ENCODE measurements around the gene YIPF3.

The YIPF3 gene

DNA sequence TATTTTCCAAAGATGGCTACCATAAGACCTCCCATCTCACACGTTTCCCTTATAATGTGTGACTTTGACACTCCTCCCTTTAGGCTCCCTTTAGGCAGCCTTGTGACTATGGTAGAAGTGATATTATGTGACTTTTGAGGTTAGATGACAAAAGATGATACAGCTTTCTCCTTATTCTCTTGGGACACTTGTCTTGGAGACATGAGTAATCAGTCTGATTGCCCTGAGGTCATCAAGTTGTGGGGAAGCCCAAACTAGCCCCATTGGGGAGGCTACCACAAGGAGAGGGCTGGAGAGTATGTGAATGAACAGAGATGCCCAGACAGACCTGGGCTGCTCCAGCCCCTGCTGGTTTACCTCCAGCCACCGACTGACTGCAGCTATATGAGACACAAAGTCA lies 50.8 kb downstream of the YIPF3 start:
- H3K4me1 Mint-ChIP-seq = peaks cover 21% of the 10 kb centered on the region
- H3K27me3 Mint-ChIP-seq (ENCODE audit: low read depth, poor library complexity) = peaks cover 27% of the 10 kb centered on the region
- no peak overlapping the region for H3K4me3 Mint-ChIP-seq
- DNase-seq = no peak
- no peaks in the 10 kb centered on the region for H3K36me3 Mint-ChIP-seq (ENCODE audit: low read depth)
- H3K27ac Mint-ChIP-seq = no peak overlapping the region
- no peaks in the 10 kb centered on the region for H3K9me3 Mint-ChIP-seq
- TF ChIP-seq, protein P1, sequence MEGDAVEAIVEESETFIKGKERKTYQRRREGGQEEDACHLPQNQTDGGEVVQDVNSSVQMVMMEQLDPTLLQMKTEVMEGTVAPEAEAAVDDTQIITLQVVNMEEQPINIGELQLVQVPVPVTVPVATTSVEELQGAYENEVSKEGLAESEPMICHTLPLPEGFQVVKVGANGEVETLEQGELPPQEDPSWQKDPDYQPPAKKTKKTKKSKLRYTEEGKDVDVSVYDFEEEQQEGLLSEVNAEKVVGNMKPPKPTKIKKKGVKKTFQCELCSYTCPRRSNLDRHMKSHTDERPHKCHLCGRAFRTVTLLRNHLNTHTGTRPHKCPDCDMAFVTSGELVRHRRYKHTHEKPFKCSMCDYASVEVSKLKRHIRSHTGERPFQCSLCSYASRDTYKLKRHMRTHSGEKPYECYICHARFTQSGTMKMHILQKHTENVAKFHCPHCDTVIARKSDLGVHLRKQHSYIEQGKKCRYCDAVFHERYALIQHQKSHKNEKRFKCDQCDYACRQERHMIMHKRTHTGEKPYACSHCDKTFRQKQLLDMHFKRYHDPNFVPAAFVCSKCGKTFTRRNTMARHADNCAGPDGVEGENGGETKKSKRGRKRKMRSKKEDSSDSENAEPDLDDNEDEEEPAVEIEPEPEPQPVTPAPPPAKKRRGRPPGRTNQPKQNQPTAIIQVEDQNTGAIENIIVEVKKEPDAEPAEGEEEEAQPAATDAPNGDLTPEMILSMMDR (IDR thresholded peaks at IDR 0.05) = no peak

DNA sequence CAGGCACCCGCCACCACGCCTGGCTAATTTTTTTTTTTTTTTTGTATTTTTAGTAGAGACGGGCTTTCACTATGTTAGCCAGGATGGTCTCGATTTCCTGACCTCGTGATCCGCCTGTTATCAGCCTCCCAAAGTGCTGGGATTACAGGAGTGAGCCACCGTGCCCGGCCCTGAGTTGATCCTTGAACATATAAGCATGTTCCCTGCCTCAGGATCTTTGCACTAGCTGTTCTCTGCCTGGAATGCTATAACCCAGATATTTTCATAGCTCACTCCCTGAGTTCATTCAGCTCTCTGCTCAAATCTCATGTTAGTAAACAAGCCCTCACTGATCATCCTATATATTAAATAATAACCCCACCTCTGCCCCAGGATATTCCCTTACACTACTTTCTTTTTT lies 52.4 kb downstream of the YIPF3 start:
- H3K27ac Mint-ChIP-seq = no peak overlapping the region
- TF ChIP-seq, protein P1 (IDR thresholded peaks at IDR 0.05) = no peak
- DNase-seq = no peak
- H3K27me3 Mint-ChIP-seq (ENCODE audit: low read depth, poor library complexity) = peaks cover 30% of the 10 kb centered on the region
- H3K4me1 Mint-ChIP-seq = peaks cover 18% of the 10 kb centered on the region
- peaks cover 5% of the 10 kb centered on the region for H3K9me3 Mint-ChIP-seq
- H3K36me3 Mint-ChIP-seq (ENCODE audit: low read depth) = no peaks in the 10 kb centered on the region
- no peak overlapping the region for H3K4me3 Mint-ChIP-seq

DNA sequence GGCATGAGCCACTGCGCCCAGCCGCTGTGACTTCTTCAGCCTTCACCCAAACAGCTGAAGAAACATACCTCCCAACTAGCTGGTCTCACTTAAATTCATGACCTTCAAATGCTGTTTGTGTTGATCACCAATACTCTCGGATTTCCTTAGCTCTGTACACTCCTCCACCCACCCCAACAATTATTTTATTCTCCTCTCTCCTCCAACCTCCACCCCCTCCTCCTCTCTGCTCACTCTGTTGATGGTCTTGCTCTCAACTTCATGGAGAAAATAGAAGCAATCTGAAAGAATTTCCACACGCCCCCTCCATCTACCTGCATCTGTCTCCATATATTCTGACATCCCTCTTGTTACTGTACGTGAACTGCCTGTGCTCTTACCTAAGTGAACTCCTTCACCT lies 54.8 kb downstream of the YIPF3 start:
- Mint-ChIP-seq H3K27ac (no peak overlapping the region), H3K27me3 (ENCODE audit: low read depth, poor library complexity) (peaks cover 45% of the 10 kb centered on the region), H3K36me3 (ENCODE audit: low read depth) (no peaks in the 10 kb centered on the region), H3K4me1 (peaks cover 17% of the 10 kb centered on the region), H3K4me3 (no peak overlapping the region), H3K9me3 (peaks cover 5% of the 10 kb centered on the region)
- TF ChIP-seq, protein P1 (IDR thresholded peaks at IDR 0.05) = no peak
- DNase-seq = no peak
